Adipose tissue (tissue), 3 donors: Measurements from ENCODE around the gene ARRDC2. TPM values are rescaled to one million over a fixed set of nuclear protein-coding genes. Genes with fewer than 3 reads are reported as not detected.

Experiments
- H3K27ac ChIP-seq: one replicate; pipeline ENCODE4 v1.5.1; 2013; ENCODE audit warnings: low read depth, low read length
- WGBS, 3 donors: extraction: QIAGEN DNeasy Blood & Tissue Kit; methylation state at CpG; one replicate each; pipeline ENCODE4 v1.1.7; 2013; 5-methylcytosine and 5-hydroxymethylcytosine counted together
- polyA plus RNA-seq, 3 donors: library from polyadenylated mRNA; stranded (reverse); fragments of 200-250 nt; gene quantifications; one replicate each; pipeline ENCODE4 v1.2.3, GENCODE V29; 2013
- donor health status: healthy with polysubstance abuse.
- donor health status: Bipolar disorder and iron deficiency.
- donor health status: healthy.

ARRDC2 gene
- polyA plus RNA-seq, result 10 to 100 TPM; 11.1 to 48.6 (median 15.4) TPM

GRCh38 chr19:18007917-18008673, at the start of gene ARRDC2:
TSS of gene ARRDC2 (plus strand) at chr19:18008170. CDS start at chr19:18008311, 141 bp downstream.
- no peak within 1 kb of the TSS for H3K27ac ChIP-seq
- 12 to 16% (median 15%) methylated on average over 84 to 92 of the region's 92 CpGs for WGBS, 3 donors

DNA sequence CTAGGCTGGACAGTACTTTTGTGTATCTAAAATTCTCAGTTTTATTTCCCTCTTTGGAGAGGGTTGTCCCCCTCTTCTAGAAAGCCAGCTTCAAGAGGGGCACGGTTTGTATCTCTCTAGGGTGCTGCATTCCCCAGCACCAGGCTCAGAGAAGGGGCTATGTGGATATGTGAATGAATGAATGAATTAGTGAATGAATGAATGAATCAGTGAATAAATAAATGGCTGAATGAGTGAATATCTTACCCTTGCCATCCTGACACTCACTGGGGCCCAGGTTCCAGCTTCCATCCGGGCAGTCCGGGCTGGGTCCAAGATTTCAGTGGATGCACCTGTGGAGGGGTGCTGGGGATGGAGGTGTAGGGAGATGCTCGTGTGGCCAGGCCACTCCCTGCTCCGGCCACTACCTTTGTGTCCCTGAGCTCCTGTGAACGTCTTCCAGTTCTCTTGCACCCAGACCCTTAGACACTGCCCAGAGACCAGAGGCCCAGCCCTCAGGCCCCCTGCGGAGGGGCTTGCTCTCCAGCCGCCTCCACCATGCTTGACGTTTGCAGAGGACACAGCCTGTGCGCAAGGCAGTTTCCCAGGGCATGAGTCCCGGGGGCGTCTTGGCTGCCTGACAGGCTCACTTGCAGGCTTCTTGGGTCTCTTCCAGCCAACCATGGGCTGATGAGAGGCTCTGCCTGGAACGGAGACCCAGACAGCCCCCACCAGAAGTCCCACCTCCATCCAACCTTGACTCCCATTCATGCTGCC, 43.9 kb upstream of the ARRDC2 start:
- 49 to 69% (median 57%) methylated on average over 13 of the region's 13 CpGs for WGBS, 3 donors
- no peak overlapping the region for H3K27ac ChIP-seq

DNA sequence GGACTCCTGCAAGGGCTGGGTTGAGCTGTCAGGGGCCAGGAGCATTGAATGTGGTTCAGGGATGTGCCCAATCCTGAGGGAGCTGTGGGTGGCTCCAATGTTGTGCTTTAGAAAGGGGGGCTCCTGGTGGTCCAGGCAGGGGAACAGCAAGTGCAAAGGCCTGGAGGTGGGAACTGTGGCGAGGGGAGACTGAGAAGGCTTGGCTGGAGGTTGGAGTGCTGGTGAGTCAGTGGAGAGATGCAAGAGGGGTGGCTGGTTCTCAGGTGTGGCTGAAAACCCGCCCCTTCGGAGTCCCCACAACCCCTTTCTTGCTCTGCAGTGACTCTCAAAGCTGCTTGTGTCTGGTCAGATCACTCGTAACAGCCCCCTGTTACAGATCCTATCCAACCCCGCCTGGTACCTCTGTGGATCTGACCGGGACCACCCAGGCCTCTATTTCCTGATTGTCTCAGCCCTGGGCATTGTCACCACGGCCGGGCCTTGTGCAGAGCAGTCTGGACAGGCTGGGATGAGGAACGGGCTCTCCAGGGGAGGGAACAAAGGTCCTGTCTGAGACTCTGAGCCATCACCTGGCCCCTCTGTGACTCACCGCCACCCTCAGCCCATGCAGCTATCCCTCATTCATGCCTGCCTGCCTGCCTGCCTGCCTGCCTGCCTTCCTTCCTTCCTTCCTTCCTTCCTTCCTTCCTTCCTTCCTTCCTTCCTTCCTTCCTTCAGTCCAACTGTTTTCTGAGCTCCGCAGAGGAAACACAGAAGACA, 42.4 kb upstream of the ARRDC2 start:
- WGBS, 3 donors, result 56 to 73% (median 58%) methylated on average over 10 to 11 of the region's 11 CpGs
- H3K27ac ChIP-seq, result no peak overlapping the region

GRCh38 chr19:17966129-17966483, 41.9 kb upstream of the ARRDC2 start:
- 42 to 68% (median 51%) methylated on average over 2 of the region's 2 CpGs for WGBS, 3 donors
- no peak overlapping the region for H3K27ac ChIP-seq

DNA sequence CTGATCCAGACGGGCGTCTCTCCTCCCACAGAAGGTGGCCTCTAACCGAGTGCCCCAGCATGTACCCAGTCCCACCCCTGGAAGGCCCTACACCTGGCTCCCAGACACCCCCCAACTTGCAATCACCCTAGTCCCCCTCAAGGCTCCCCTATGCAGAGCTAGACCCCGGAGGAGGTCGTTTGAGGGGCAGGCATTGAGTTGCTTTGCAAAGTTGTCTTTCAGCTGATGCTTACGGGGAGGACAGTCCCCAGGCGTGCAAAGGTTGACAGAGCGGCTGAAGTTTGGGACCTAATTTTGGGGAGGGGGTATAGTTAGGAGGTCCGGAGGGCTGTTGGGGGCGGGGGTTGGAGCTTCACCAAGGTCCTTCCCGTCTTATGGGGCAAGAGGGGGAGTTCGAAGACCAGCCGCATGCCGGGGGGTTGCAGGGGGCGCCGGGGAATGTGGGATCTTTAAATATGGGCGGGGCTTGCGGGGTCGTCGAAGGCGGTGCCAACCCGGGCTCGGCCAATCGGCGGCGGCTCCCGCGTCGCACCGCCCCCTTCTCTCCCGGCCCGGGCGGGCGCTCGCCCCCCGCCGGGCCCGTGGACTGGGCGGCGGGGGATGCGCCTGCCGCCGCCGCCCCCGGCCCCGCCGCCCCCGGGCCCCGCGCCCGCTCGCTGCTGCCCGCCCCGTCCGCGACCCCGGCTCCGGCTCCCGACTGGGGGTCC, 41.3 kb upstream of the ARRDC2 start, which contains the start of gene KCNN1:
TSS of gene KCNN1 (plus strand) at position 558 of the 707 bp plus-strand sequence. CDS start 6,782 bp downstream, outside the sequence.
- no peak within 1 kb of the TSS for H3K27ac ChIP-seq
- 6 to 12% (median 8%) methylated on average over 13 to 57 of the region's 59 CpGs for WGBS, 3 donors

GRCh38 chr19:17967257-17968051, 40.5 kb upstream of the ARRDC2 start:
- 13 to 16% (median 15%) methylated on average over 27 to 35 of the region's 35 CpGs for WGBS, 3 donors
- no peak overlapping the region for H3K27ac ChIP-seq

- WGBS, 3 donors, result 67 to 75% (median 70%) methylated on average over 4 of the region's 4 CpGs
- no peak overlapping the region for H3K27ac ChIP-seq
Observed at GRCh38 chr19:17968362-17968761, 39.6 kb upstream of the ARRDC2 start.

- H3K27ac ChIP-seq, result no peak overlapping the region
- 80 to 90% (median 83%) methylated on average over 13 to 19 of the region's 19 CpGs for WGBS, 3 donors
Observed at GRCh38 chr19:17969096-17969792, 38.7 kb upstream of the ARRDC2 start.

DNA sequence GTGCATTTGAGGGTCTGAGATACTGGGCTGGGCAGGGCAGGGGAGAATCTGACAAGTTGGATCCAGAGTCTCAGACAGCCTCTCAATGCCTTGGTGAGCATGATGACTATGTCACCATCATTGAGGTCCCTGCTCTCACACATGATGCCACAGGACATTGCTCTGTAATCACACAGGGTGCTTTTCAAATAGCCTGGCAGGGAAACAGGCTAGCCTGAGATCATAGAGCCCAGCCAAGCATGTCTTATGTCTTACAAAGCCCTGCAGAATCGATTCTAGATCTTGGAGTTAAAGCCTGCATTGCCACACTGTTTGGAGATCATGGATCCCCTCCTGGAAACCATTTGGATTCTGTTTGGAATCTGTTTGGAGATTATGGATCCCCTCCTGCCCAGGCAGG, 35.7 kb upstream of the ARRDC2 start:
- no peak overlapping the region for H3K27ac ChIP-seq
- whole genome bisulfite sequencing, 3 donors, result 65 to 79% (median 78%) methylated on average over 1 of the region's 1 CpG

DNA sequence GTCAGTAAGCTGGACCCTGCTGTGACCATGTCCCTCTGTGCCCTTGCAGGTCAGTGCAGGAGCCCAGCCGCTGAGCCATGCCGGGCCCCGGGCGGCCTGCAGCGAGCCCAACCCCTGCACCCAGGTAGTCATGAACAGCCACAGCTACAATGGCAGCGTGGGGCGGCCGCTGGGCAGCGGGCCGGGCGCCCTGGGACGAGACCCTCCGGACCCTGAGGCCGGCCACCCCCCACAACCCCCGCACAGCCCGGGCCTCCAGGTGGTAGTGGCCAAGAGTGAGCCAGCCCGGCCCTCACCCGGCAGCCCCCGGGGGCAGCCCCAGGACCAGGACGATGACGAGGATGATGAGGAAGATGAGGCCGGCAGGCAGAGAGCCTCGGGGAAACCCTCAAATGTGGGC, 34.2 kb upstream of the ARRDC2 start:
- WGBS, 3 donors, result 92 to 97% (median 93%) methylated on average over 23 of the region's 23 CpGs
- no peak overlapping the region for H3K27ac ChIP-seq

GRCh38 chr19:17974551-17974950, 33.4 kb upstream of the ARRDC2 start:
- 77 to 93% (median 90%) methylated on average over 6 of the region's 6 CpGs for WGBS, 3 donors
- no peak overlapping the region for H3K27ac ChIP-seq

- WGBS, 3 donors, result 85 to 91% (median 90%) methylated on average over 8 of the region's 8 CpGs
- no peak overlapping the region for H3K27ac ChIP-seq
Observed at GRCh38 chr19:17975032-17975431, 32.9 kb upstream of the ARRDC2 start.

DNA sequence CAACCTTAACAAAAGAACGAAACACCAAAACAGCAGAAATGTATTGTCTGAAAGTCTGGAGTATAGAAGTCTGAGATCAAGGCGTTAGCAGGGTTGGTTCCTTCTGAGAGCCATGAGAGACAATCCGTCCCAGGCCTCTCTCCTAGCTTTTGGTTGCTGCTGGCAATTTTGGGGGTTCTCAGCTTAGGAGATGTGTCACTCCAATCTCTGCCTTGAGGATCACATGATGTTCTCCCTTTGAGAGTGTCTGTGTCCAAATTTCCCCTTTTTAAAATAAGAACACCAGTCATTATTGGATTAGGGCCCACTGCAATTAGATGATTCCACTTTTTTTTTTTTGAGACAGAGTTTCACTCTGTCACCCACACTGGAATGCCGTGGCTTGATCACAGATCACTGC, 30.9 kb upstream of the ARRDC2 start:
- WGBS, 3 donors, result 81 to 94% (median 89%) methylated on average over 4 of the region's 4 CpGs
- H3K27ac ChIP-seq, result no peak overlapping the region

- WGBS, 3 donors, result 75 to 79% (median 75%) methylated on average over 7 of the region's 7 CpGs
- no peak overlapping the region for H3K27ac ChIP-seq
Observed at GRCh38 chr19:17977488-17977887, 30.5 kb upstream of the ARRDC2 start.

- WGBS, 3 donors, result 91 to 94% (median 93%) methylated on average over 35 to 38 of the region's 38 CpGs
- no peak overlapping the region for H3K27ac ChIP-seq
Observed at GRCh38 chr19:17981611-17982010, 26.4 kb upstream of the ARRDC2 start.

DNA sequence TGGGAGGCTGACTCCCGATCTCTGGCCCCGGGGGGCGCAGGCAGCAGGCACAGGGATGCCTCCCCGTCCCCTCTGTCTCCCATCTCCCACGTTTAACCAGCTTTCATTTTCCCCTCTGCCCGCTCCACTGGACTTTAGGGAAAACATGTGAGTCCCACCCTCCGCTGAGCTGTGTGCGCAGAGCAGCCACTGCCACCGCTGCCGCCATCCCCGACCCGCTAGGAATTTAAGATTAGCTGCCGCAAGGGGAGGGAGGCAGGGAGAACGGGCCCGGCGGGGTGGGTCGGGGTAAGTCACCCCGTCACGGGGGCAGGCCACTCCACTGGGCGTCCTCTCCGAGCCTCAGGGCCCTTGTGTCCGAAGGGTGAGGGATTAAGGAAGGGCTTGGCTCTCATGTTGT, 25.5 kb upstream of the ARRDC2 start:
- H3K27ac ChIP-seq, result no peak overlapping the region
- 69 to 90% (median 86%) methylated on average over 22 of the region's 22 CpGs for WGBS, 3 donors
